BE2C (cell line): Measurements from ENCODE around the gene LAMTOR1.

Experiments used
- DNase-seq: peaks from one replicate; pipeline ENCODE4 v3.0.0-alpha.2; 2020
- H3K27me3 ChIP-seq: fragments of 250-450 bp; sonication (Bioruptor Pico); 2 replicates; pipeline ENCODE4 v1.5.1; 2020; ENCODE audit warnings: mild to moderate bottlenecking
- H3K36me3 ChIP-seq: fragments of 250-450 bp; sonication (Bioruptor Pico); 2 replicates; pipeline ENCODE4 v1.5.1; 2020; ENCODE audit warnings: mild to moderate bottlenecking
- H3K4me1 ChIP-seq: fragments of 250-450 bp; sonication (Bioruptor Pico); 2 replicates; pipeline ENCODE4 v1.5.1; 2020
- H3K4me3 ChIP-seq: 2 replicates; pipeline ENCODE4 v1.5.1; 2011; ENCODE audit warnings: low read depth, low read length
- H3K9me3 ChIP-seq: fragments of 250-450 bp; sonication (Bioruptor Pico); 2 replicates; pipeline ENCODE4 v1.5.1; 2020
- TF ChIP-seq, protein P1 (sequence below): IDR thresholded peaks from 2 replicates; pipeline ENCODE4 v1.5.1; 2012; ENCODE audit warnings: mild to moderate bottlenecking, low read depth, low read length

LAMTOR1 gene

DNA sequence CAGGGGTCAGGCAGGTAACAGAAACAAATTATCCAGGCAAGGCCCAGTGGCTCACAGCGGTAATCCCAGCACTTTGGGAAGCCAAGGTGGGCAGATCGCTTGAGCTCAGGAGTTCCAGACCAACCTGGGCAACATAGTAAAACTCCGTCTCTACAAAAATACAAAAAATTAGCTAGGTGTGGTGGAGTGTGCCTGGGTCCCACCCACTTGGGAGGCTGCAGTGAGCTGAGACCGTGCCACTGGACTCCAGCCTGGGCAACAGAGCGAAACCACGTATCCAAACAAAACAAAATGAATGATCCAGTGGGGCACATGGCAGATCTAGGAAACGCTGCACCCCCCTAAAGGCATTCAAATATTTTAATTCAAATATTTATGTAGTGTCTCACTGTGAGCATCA lies 32.6 kb downstream of the LAMTOR1 start:
- DNase-seq: no peak
- no peaks in the 10 kb centered on the region for H3K27me3 ChIP-seq
- no peak overlapping the region for H3K4me3 ChIP-seq
- TF ChIP-seq, protein P1, sequence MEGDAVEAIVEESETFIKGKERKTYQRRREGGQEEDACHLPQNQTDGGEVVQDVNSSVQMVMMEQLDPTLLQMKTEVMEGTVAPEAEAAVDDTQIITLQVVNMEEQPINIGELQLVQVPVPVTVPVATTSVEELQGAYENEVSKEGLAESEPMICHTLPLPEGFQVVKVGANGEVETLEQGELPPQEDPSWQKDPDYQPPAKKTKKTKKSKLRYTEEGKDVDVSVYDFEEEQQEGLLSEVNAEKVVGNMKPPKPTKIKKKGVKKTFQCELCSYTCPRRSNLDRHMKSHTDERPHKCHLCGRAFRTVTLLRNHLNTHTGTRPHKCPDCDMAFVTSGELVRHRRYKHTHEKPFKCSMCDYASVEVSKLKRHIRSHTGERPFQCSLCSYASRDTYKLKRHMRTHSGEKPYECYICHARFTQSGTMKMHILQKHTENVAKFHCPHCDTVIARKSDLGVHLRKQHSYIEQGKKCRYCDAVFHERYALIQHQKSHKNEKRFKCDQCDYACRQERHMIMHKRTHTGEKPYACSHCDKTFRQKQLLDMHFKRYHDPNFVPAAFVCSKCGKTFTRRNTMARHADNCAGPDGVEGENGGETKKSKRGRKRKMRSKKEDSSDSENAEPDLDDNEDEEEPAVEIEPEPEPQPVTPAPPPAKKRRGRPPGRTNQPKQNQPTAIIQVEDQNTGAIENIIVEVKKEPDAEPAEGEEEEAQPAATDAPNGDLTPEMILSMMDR: no peak
- no peaks in the 10 kb centered on the region for H3K9me3 ChIP-seq
- peaks cover 10% of the 10 kb centered on the region; the same call in 1 of the 2 replicates for H3K4me1 ChIP-seq
- H3K36me3 ChIP-seq: peaks cover 14% of the 10 kb centered on the region

DNA sequence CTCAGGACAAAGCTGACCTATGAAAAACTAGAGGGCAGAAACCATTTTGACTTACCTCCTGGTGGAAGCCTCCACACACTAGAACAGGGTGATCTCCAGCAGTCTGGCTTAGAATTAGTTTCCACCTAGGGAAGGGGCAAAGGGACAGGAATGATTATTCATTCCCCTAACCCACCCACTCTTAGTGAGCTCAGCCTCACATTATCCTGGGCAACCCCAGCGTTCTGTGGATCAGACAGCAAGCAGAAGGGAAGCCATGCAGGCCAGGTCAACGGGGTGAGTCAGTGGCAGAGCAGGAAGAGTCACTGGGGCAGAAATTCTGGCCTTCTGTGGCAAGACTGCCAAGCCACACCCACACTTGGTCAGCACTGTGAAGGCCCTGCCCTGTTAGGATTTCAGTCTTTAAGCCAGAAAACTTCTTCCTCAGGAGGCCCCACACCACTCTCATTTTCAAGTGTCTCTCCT lies 33.3 kb downstream of the LAMTOR1 start:
- no peaks in the 10 kb centered on the region for H3K27me3 ChIP-seq
- no peak overlapping the region for H3K4me3 ChIP-seq
- DNase-seq: peak; percentile 47
- H3K9me3 ChIP-seq: no peaks in the 10 kb centered on the region
- peaks cover 15% of the 10 kb centered on the region for H3K36me3 ChIP-seq
- peaks cover 10% of the 10 kb centered on the region; the same call in 1 of the 2 replicates for H3K4me1 ChIP-seq
- TF ChIP-seq, protein P1: no peak

DNA sequence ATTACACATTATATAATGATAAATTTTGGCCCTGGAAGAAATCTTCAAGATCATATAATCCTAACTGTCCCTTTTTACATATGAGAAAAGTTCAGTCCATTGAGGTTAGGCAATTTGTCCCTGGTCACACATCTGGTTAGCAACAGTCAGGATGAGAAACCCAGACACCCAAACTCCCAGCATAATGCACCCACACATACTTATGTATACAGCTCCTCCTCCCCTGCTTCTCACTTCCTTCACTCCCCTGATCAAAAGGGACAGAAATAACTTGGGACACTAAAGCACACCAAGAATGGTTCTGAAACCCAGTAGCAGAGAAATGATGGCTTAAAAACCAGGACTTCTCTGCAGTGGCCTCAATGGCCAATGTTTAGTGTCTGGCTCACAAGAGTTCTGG lies 33.9 kb downstream of the LAMTOR1 start:
- peaks cover 19% of the 10 kb centered on the region for H3K36me3 ChIP-seq
- no peak for DNase-seq
- peaks cover 10% of the 10 kb centered on the region; the same call in 1 of the 2 replicates for H3K4me1 ChIP-seq
- no peak overlapping the region for H3K4me3 ChIP-seq
- TF ChIP-seq, protein P1: no peak
- H3K9me3 ChIP-seq: no peaks in the 10 kb centered on the region
- no peaks in the 10 kb centered on the region for H3K27me3 ChIP-seq

DNA sequence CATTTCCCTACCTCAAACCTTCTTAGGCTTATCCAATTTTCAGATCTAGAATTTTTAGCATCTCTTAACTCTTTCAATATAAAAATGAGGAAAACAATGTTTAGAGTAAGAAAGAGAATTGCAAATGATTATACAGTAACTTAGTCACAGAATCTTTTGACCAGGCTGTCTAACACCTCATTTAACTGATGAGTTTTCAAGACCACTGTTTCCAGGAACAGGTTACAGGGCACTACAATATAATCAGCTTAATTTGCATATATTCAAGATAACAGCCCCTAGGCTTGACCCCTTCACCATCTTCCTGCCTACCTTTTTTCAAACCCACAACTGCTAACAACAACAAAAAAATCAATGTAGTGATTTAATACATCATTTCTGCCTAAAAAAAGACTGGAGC lies 35.4 kb downstream of the LAMTOR1 start:
- Histone ChIP-seq H3K4me1 (peaks cover 10% of the 10 kb centered on the region; the same call in 1 of the 2 replicates), H3K4me3 (no peak overlapping the region), H3K36me3 (peaks cover 20% of the 10 kb centered on the region), H3K9me3 (no peaks in the 10 kb centered on the region), H3K27me3 (no peaks in the 10 kb centered on the region)
- no peak for DNase-seq
- TF ChIP-seq, protein P1: no peak

DNA sequence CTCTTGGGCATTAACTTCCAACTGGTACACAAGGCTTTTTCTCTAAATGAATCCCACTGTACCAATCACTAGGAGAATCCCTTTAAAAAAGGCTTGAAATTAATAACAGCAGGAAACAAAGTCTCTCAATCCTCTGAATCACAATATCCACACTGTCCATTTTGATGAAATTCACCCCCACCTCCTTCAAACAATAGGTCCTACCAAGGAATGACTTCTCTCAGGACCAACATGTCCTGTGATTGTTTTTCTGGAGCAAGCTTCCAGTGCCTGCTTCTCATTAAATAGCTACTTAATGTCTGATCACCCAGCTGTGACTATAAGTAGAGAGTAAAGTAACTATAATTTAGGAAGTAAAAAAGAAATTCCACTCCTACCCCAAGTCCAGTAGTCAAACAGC lies 35.8 kb downstream of the LAMTOR1 start:
- TF ChIP-seq, protein P1: no peak
- Histone ChIP-seq H3K36me3 (peaks cover 24% of the 10 kb centered on the region), H3K4me3 (no peak overlapping the region), H3K27me3 (no peaks in the 10 kb centered on the region), H3K4me1 (peaks cover 10% of the 10 kb centered on the region; the same call in 1 of the 2 replicates), H3K9me3 (no peaks in the 10 kb centered on the region)
- no peak for DNase-seq

DNA sequence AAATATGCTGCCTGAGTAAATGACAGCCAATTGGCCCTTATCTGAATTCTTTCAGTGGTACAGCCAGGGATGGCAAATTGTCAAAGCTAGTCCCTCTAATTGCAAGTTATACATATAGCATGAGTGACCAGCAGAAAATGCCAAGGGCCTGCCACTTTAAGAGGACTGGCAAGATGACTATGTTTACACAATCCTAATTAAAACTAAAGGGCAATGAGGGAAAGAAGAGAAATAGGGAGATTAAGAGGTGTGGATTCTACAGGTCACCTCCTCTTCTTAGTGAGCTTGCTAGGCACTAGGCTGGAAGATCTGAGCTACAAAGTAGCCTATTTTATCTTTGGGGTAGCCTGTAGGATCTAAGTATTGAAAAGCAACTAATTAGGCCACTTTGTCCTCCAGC lies 36.2 kb downstream of the LAMTOR1 start:
- peaks cover 27% of the 10 kb centered on the region for H3K36me3 ChIP-seq
- H3K9me3 ChIP-seq: no peaks in the 10 kb centered on the region
- peaks cover 6% of the 10 kb centered on the region; the same call in 1 of the 2 replicates for H3K4me1 ChIP-seq
- no peaks in the 10 kb centered on the region for H3K27me3 ChIP-seq
- no peak overlapping the region for H3K4me3 ChIP-seq
- TF ChIP-seq, protein P1: no peak
- DNase-seq: no peak
